Neural cell (in vitro differentiated cells): Measurements from ENCODE around the gene PDCD1LG2. TPM values are rescaled to one million over a fixed set of nuclear protein-coding genes. Genes with fewer than 3 reads are reported as not detected.

ENCODE experiments used
- H2AFZ ChIP-seq: fragments of 200-600, 300-800 bp; sonication (generic), shearing (Covaris generic); 2 replicates; pipeline ENCODE4 v1.6.0; 2014; ENCODE audit warnings: low read depth, mild to moderate bottlenecking, antibody characterized with exemption, low read length, moderate library complexity
- H3F3A ChIP-seq: fragments of 200-600 bp; shearing (Covaris generic); 2 replicates; pipeline ENCODE4 v1.6.1; 2016; ENCODE audit warnings: mild to moderate bottlenecking, moderate library complexity, mixed read lengths, antibody characterized with exemption, low read length; ENCODE audit not compliant: insufficient read depth, poor library complexity, severe bottlenecking
- H3K27ac ChIP-seq: fragments of 200-600, 300-800 bp; sonication (generic), shearing (Covaris generic); 2 replicates; pipeline ENCODE4 v1.5.1; 2014; ENCODE audit warnings: mild to moderate bottlenecking, low read length, moderate library complexity
- H3K27me3 ChIP-seq: fragments of 300-800, 200-600 bp; sonication (generic), shearing (Covaris generic); 2 replicates; pipeline ENCODE4 v1.6.0; 2014; ENCODE audit warnings: mild to moderate bottlenecking, low read depth, low read length, moderate library complexity; ENCODE audit not compliant: insufficient read depth
- H3K36me3 ChIP-seq: fragments of 300-800, 200-600 bp; sonication (generic), shearing (Covaris generic); 2 replicates; pipeline ENCODE4 v1.5.1; 2014; ENCODE audit warnings: mild to moderate bottlenecking, antibody characterized with exemption, low read length, moderate library complexity; ENCODE audit not compliant: insufficient read depth
- H3K4me2 ChIP-seq: fragments of 300-800, 200-600 bp; sonication (generic), shearing (Covaris generic); 2 replicates; pipeline ENCODE4 v1.6.0; 2014; ENCODE audit warnings: mild to moderate bottlenecking, low read length
- H3K4me3 ChIP-seq: fragments of 300-800, 200-600 bp; sonication (generic), shearing (Covaris generic); 2 replicates; pipeline ENCODE4 v1.5.1; 2014; ENCODE audit warnings: mild to moderate bottlenecking, low read length, moderate library complexity
- H3K79me2 ChIP-seq: fragments of 200-600 bp; shearing (Covaris generic); replicated peaks from 2 replicates; pipeline ENCODE4 v1.6.0; 2014; ENCODE audit warnings: mild to moderate bottlenecking, low read length, moderate library complexity; ENCODE audit not compliant: insufficient read depth
- H3K9ac ChIP-seq: fragments of 300-800, 200-600 bp; sonication (generic), shearing (Covaris generic); 2 replicates; pipeline ENCODE4 v1.6.1; 2016; ENCODE audit warnings: mild to moderate bottlenecking, low read length, mixed read lengths
- H3K9me2 ChIP-seq: fragments of 200-600 bp; shearing (Covaris generic); 2 replicates; pipeline ENCODE4 v1.6.1; 2016; ENCODE audit warnings: mild to moderate bottlenecking, low read length, mixed read lengths; ENCODE audit not compliant: insufficient read depth
- H3K9me3 ChIP-seq: fragments of 200-600, 300-800 bp; sonication (generic), shearing (Covaris generic); 2 replicates; pipeline ENCODE4 v1.6.1; 2016; ENCODE audit warnings: mild to moderate bottlenecking, mixed run types, low read length, moderate library complexity, mixed read lengths
- H4K20me1 ChIP-seq: fragments of 200-600 bp; shearing (Covaris generic); 2 replicates; pipeline ENCODE4 v1.6.1; 2016; ENCODE audit warnings: mild to moderate bottlenecking, mixed run types; ENCODE audit not compliant: insufficient read depth
- CTCF ChIP-seq: fragments of 450-650 bp; IDR thresholded peaks from 2 replicates; pipeline ENCODE4 v1.5.1; 2014; ENCODE audit warnings: antibody characterized with exemption, mild to moderate bottlenecking, moderate library complexity; ENCODE audit not compliant: poor library complexity, severe bottlenecking
- EP300 ChIP-seq: fragments of 450-650 bp; conservative IDR thresholded peaks from 2 replicates; pipeline ENCODE4 v1.6.1; 2014; ENCODE audit warnings: antibody characterized with exemption, mild to moderate bottlenecking, moderate library complexity; ENCODE audit not compliant: poor library complexity, severe bottlenecking
- EZH2 ChIP-seq: fragments of 200-600, 300-800 bp; shearing (Covaris generic), sonication (generic); IDR thresholded peaks from 2 replicates; pipeline ENCODE4 v1.6.1; 2014; ENCODE audit warnings: antibody characterized with exemption, low read length, borderline replicate concordance, mild to moderate bottlenecking; ENCODE audit not compliant: insufficient read depth, poor library complexity, severe bottlenecking
- MXI1 ChIP-seq: fragments of 450-650 bp; conservative IDR thresholded peaks from 2 replicates; pipeline ENCODE4 v1.6.1; 2014; ENCODE audit warnings: antibody characterized with exemption, mild to moderate bottlenecking; ENCODE audit not compliant: poor library complexity, severe bottlenecking
- POLR2AphosphoS5 ChIP-seq: IDR thresholded peaks from 2 replicates; pipeline ENCODE4 v1.6.1; 2012
- RAD21 ChIP-seq: fragments of 450-650 bp; conservative IDR thresholded peaks from 2 replicates; pipeline ENCODE4 v1.6.1; 2014; ENCODE audit warnings: antibody characterized with exemption, mild to moderate bottlenecking, moderate library complexity
- REST ChIP-seq: IDR thresholded peaks from 2 replicates; pipeline ENCODE4 v1.6.1; 2012; ENCODE audit warnings: borderline replicate concordance
- SMC3 ChIP-seq: fragments of 450-650 bp; conservative IDR thresholded peaks from 2 replicates; pipeline ENCODE4 v1.6.1; 2014; ENCODE audit warnings: antibody characterized with exemption, mild to moderate bottlenecking, moderate library complexity; ENCODE audit not compliant: poor library complexity
- TAF1 ChIP-seq: IDR thresholded peaks from 2 replicates; pipeline ENCODE4 v1.6.1; 2012; ENCODE audit warnings: low read depth
- polyA plus RNA-seq: library from polyadenylated mRNA; depleted of rRNA; stranded (reverse); fragments of >200 nt; gene quantifications from 2 replicates; pipeline ENCODE4 v1.2.3, GENCODE V29; 2014

Gene PDCD1LG2
- polyA plus RNA-seq, 1 donor from 2014 or later = not detected

- H3F3A ChIP-seq = no peaks in the 10 kb centered on the region
- no peak overlapping the region for H3K27ac ChIP-seq
- TF ChIP-seq REST = no peak
- TF ChIP-seq RAD21 = no peak
- no peak for TF ChIP-seq EZH2
- TF ChIP-seq TAF1 = no peak
- no peak for TF ChIP-seq MXI1
- TF ChIP-seq CTCF = no peak
- TF ChIP-seq EP300 = no peak
- TF ChIP-seq SMC3 = no peak
- no peak for TF ChIP-seq POLR2AphosphoS5
- H4K20me1 ChIP-seq = no peaks in the 10 kb centered on the region
- no peak overlapping the region for H3K4me3 ChIP-seq
- no peak overlapping the region for H3K4me2 ChIP-seq
- H3K79me2 ChIP-seq = no peaks in the 10 kb centered on the region
- no peaks in the 10 kb centered on the region for H3K9me2 ChIP-seq
- H3K9ac ChIP-seq = no peak overlapping the region
- H2AFZ ChIP-seq = no peak overlapping the region
- H3K36me3 ChIP-seq = no peaks in the 10 kb centered on the region
- H3K27me3 ChIP-seq = no peaks in the 10 kb centered on the region
- no peaks in the 10 kb centered on the region for H3K9me3 ChIP-seq
These were observed 11.2 kb upstream of the PDCD1LG2 start for GRCh38 chr9:5499157-5499556.

GRCh38 chr9:5499889-5500398, 10.4 kb upstream of the PDCD1LG2 start:
- TF ChIP-seq RAD21 (no peak), SMC3 (no peak), POLR2AphosphoS5 (no peak), TAF1 (no peak), MXI1 (no peak), REST (no peak), EP300 (no peak), CTCF (no peak), EZH2 (no peak)
- Histone ChIP-seq H4K20me1 (no peaks in the 10 kb centered on the region), H3K4me3 (no peak overlapping the region), H3K36me3 (no peaks in the 10 kb centered on the region), H3K79me2 (no peaks in the 10 kb centered on the region), H3K4me2 (no peak overlapping the region), H3K27me3 (no peaks in the 10 kb centered on the region), H3K27ac (no peak overlapping the region), H3F3A (no peaks in the 10 kb centered on the region), H3K9me2 (no peaks in the 10 kb centered on the region), H3K9ac (no peak overlapping the region), H3K9me3 (no peaks in the 10 kb centered on the region), H2AFZ (no peak overlapping the region)
